Measurements from ENCODE around the gene GNPNAT1.

DNA sequence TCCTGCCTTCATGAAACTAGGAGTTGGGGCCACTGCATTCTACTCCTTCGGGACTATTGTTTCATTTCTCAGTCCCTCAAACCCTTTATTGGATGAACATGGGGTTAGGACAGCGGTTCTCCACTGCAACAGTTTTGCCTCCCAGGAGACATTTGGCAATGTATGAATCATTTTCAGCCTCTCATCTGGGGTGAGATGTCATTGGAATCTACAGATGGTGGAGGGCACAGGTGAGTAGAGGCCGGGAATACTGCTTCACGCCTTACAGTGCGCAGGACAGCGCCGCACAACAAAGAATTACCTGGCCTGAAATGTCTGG is 649 bp upstream of the GNPNAT1 start:
- TF ChIP-seq, protein P1, sequence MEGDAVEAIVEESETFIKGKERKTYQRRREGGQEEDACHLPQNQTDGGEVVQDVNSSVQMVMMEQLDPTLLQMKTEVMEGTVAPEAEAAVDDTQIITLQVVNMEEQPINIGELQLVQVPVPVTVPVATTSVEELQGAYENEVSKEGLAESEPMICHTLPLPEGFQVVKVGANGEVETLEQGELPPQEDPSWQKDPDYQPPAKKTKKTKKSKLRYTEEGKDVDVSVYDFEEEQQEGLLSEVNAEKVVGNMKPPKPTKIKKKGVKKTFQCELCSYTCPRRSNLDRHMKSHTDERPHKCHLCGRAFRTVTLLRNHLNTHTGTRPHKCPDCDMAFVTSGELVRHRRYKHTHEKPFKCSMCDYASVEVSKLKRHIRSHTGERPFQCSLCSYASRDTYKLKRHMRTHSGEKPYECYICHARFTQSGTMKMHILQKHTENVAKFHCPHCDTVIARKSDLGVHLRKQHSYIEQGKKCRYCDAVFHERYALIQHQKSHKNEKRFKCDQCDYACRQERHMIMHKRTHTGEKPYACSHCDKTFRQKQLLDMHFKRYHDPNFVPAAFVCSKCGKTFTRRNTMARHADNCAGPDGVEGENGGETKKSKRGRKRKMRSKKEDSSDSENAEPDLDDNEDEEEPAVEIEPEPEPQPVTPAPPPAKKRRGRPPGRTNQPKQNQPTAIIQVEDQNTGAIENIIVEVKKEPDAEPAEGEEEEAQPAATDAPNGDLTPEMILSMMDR (conservative IDR thresholded peaks at IDR 0.05; ENCODE audit: low read depth, low read length): no peak
- TF ChIP-seq SMC3 (IDR thresholded peaks at IDR 0.05; ENCODE audit: low read depth, low read length) (no peak), POLR2A (IDR thresholded peaks at IDR 0.05; ENCODE audit: low read depth, low read length) (no peak), MAZ (IDR thresholded peaks at IDR 0.05; ENCODE audit: borderline replicate concordance, low read depth, low read length) (no peak), RFX5 (IDR thresholded peaks at IDR 0.05; ENCODE audit: low read depth, low read length) (no peak), MAFK (IDR thresholded peaks at IDR 0.05; ENCODE audit: low read depth, low read length) (no peak), RCOR1 (IDR thresholded peaks at IDR 0.05; ENCODE audit: insufficient replicate concordance, low read length) (no peak)
- TF ChIP-seq, protein P2, sequence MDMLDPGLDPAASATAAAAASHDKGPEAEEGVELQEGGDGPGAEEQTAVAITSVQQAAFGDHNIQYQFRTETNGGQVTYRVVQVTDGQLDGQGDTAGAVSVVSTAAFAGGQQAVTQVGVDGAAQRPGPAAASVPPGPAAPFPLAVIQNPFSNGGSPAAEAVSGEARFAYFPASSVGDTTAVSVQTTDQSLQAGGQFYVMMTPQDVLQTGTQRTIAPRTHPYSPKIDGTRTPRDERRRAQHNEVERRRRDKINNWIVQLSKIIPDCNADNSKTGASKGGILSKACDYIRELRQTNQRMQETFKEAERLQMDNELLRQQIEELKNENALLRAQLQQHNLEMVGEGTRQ (IDR thresholded peaks at IDR 0.05; ENCODE audit: low read depth, low read length): no peak

Measured in IMR-90 (cell line).